GM23338 (cell line): ENCODE measurements around the gene SNX30. TPM values are rescaled to one million over a fixed set of nuclear protein-coding genes. Genes with fewer than 3 reads are reported as not detected.
A peak's percentile ranks its signal among the peaks of the same experiment; 100 is the strongest.

ENCODE experiments used
- ATAC-seq: fragments of 200-7000 bp; cut with Tn5 transposase; 3 replicates; pipeline ENCODE4 v1.9.1; 2020
- DNase-seq: peaks from one replicate; pipeline ENCODE4 v3.0.0-alpha.2; 2015; ENCODE audit warnings: low spot score
- H2AFZ ChIP-seq: fragments of 200-600 bp; sonication (generic); 2 replicates; pipeline ENCODE4 v1.8.0; 2016; ENCODE audit warnings: antibody characterized with exemption, mild to moderate bottlenecking, moderate library complexity
- H3F3A ChIP-seq: fragments of 200-600 bp; sonication (generic); replicated peaks from 2 replicates; pipeline ENCODE4 v1.8.0; 2017; ENCODE audit warnings: antibody characterized with exemption, mixed run types, low read depth
- H3K27ac ChIP-seq: fragments of 200-600 bp; sonication (generic); 2 replicates; pipeline ENCODE4 v1.6.1; 2016; ENCODE audit warnings: low read depth
- H3K27me3 ChIP-seq: fragments of 200-600 bp; sonication (generic); 2 replicates; pipeline ENCODE4 v1.8.0; 2016; ENCODE audit warnings: mild to moderate bottlenecking, mixed run types, moderate library complexity; ENCODE audit not compliant: insufficient read depth
- H3K36me3 ChIP-seq: fragments of 200-600 bp; sonication (generic); 2 replicates; pipeline ENCODE4 v1.8.0; 2016; ENCODE audit warnings: mild to moderate bottlenecking; ENCODE audit not compliant: insufficient read depth
- H3K4me1 ChIP-seq: fragments of 200-600 bp; sonication (generic); 2 replicates; pipeline ENCODE4 v1.8.0; 2016; ENCODE audit warnings: mild to moderate bottlenecking, moderate library complexity; ENCODE audit not compliant: insufficient read depth
- H3K4me2 ChIP-seq: fragments of 200-600 bp; sonication (generic); 2 replicates; pipeline ENCODE4 v1.7.1; 2017; ENCODE audit warnings: mixed run types
- H3K4me3 ChIP-seq: fragments of 200-600 bp; sonication (generic); 2 replicates; pipeline ENCODE4 v1.6.1; 2016; ENCODE audit warnings: mixed run types
- H3K79me2 ChIP-seq: fragments of 200-600 bp; sonication (generic); replicated peaks from 2 replicates; pipeline ENCODE4 v1.8.0; 2017; ENCODE audit warnings: mild to moderate bottlenecking; ENCODE audit not compliant: insufficient read depth
- H3K9me2 ChIP-seq: fragments of 200-600 bp; sonication (generic); 2 replicates; pipeline ENCODE4 v1.8.0; 2017; ENCODE audit not compliant: insufficient read depth
- H4K20me1 ChIP-seq: fragments of 200-600 bp; sonication (generic); replicated peaks from 2 replicates; pipeline ENCODE4 v1.8.0; 2017; ENCODE audit warnings: mild to moderate bottlenecking; ENCODE audit not compliant: insufficient read depth
- H3K27ac Mint-ChIP-seq: 2 replicates; pipeline ENCODE4 v1.8.0; 2020; ENCODE audit warnings: inconsistent platforms, mild to moderate bottlenecking, moderate library complexity, mixed read lengths
- H3K27me3 Mint-ChIP-seq: 3 replicates; pipeline ENCODE4 v1.8.0; 2022; ENCODE audit warnings: low read depth, mild to moderate bottlenecking, moderate library complexity, mixed read lengths, inconsistent platforms; ENCODE audit not compliant: insufficient read depth, poor library complexity
- H3K36me3 Mint-ChIP-seq: 3 replicates; pipeline ENCODE4 v1.8.0; 2021; ENCODE audit warnings: low read depth, mild to moderate bottlenecking, inconsistent platforms, moderate library complexity, mixed read lengths
- H3K4me1 Mint-ChIP-seq: 3 replicates; pipeline ENCODE4 v1.8.0; 2020; ENCODE audit warnings: mild to moderate bottlenecking, inconsistent platforms, mixed read lengths
- H3K4me3 Mint-ChIP-seq: 3 replicates; pipeline ENCODE4 v1.8.0; 2021; ENCODE audit warnings: moderate library complexity, mild to moderate bottlenecking, inconsistent platforms, mixed read lengths
- H3K9me3 Mint-ChIP-seq: 3 replicates; pipeline ENCODE4 v1.8.0; 2020; ENCODE audit warnings: moderate library complexity, mild to moderate bottlenecking, inconsistent platforms, mixed read lengths
- CREB1 ChIP-seq: fragments of 250-450 bp; sonication (Bioruptor Pico); IDR thresholded peaks from 2 replicates; pipeline ENCODE4 v1.5.0; 2020; ENCODE audit warnings: low read depth, mild to moderate bottlenecking, moderate library complexity
- EZH2 ChIP-seq: fragments of 200-600 bp; sonication (generic); IDR thresholded peaks from one replicate; pipeline ENCODE4 v1.8.0; 2017; ENCODE audit warnings: antibody characterized with exemption, mild to moderate bottlenecking, low read depth; ENCODE audit not compliant: unreplicated experiment
- EZH2phosphoT487 ChIP-seq: fragments of 200-600 bp; sonication (generic); IDR thresholded peaks from one replicate; pipeline ENCODE4 v1.8.1; 2018; ENCODE audit warnings: antibody characterized with exemption; ENCODE audit not compliant: unreplicated experiment
- JUNB ChIP-seq: IDR thresholded peaks from one replicate; pipeline ENCODE4 v1.6.1; 2016; ENCODE audit warnings: antibody characterized with exemption; ENCODE audit not compliant: unreplicated experiment
- NANOG ChIP-seq: IDR thresholded peaks from 2 replicates; pipeline ENCODE4 v1.6.1; 2016; ENCODE audit warnings: antibody characterized with exemption, borderline replicate concordance
- POLR2AphosphoS5 ChIP-seq: IDR thresholded peaks from 2 replicates; pipeline ENCODE4 v1.6.1; 2016; ENCODE audit warnings: antibody characterized with exemption, low read depth
- STAT1 ChIP-seq: IDR thresholded peaks from one replicate; pipeline ENCODE4 v1.6.1; 2016; ENCODE audit warnings: antibody characterized with exemption; ENCODE audit not compliant: unreplicated experiment
- ZNF114 ChIP-seq: fragments of 250-450 bp; sonication (Bioruptor Pico); IDR thresholded peaks from 2 replicates; pipeline ENCODE4 v1.5.0; 2020; ENCODE audit warnings: mild to moderate bottlenecking, moderate library complexity
- ZNF331 ChIP-seq: fragments of 250-450 bp; sonication (Bioruptor Pico); IDR thresholded peaks from 2 replicates; pipeline ENCODE4 v1.5.0; 2020; ENCODE audit warnings: low read depth, mild to moderate bottlenecking, moderate library complexity
- polyA plus RNA-seq: library from polyadenylated mRNA; unstranded; fragments of >200 nt; fragmentation: Nextera tagmentation; extraction: Ambion mirVana; gene quantifications from 2 replicates; pipeline ENCODE4 v1.2.1, GENCODE V29; 2016
- total RNA-seq: library from RNA; depleted of rRNA; stranded (reverse); fragments of >200 nt; shearing (Covaris generic); gene quantifications from 2 replicates; pipeline ENCODE4 v1.2.3, GENCODE V29; 2014
- TF ChIP-seq, protein P1 (sequence below), 2 experiments: fragments of 200-600 bp in 1 of 2; sonication (generic) in 1 of 2; conservative IDR thresholded peaks; 2 replicates each; pipeline versions ENCODE4 v1.5.1 to v1.6.1; 2016 to 2017; ENCODE audit warnings: antibody characterized with exemption in 2 of 2, low read depth in 2 of 2, mild to moderate bottlenecking in 2 of 2, moderate library complexity in 1 of 2
- TF ChIP-seq, protein P2 (sequence below): IDR thresholded peaks from one replicate; pipeline ENCODE4 v1.6.1; 2018; ENCODE audit warnings: antibody characterized with exemption; ENCODE audit not compliant: unreplicated experiment
- TF ChIP-seq, protein P3 (sequence below): IDR thresholded peaks from 2 replicates; pipeline ENCODE4 v1.6.1; 2016; ENCODE audit warnings: antibody characterized with exemption
- TF ChIP-seq, protein P4 (sequence below): fragments of 250-450 bp; sonication (Bioruptor Pico); IDR thresholded peaks from 2 replicates; pipeline ENCODE4 v1.5.0; 2020; ENCODE audit warnings: mild to moderate bottlenecking, moderate library complexity

The SNX30 gene
- total and polyA plus RNA-seq, 2 experiments from 2014 or later = 2.1 to 17.8 TPM

DNA sequence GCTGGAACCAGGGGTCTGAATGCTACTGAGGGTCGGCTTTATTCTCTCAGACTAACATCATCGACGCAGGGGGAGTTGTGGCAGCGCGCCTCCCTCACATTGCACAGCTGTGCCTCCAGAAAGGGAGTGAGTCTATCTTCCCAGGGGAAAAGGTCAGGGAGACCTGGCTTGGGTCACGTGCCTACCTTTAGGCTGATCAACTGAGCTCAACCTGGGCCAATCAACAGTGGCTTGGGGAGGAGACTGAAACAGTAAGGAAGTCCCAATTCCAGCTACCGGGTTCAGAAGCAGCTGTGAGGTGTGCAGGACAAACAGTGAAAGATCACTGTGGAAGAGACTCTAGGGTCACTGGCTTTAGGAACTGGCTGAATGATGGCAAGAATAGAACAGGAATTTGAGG is 14.3 kb downstream of the SNX30 start:
- 0 out of 3 replicates have a peak overlapping the region, but pooled peaks have one; percentile 19 for H3K4me3 Mint-ChIP-seq
- peaks cover 12% of the 10 kb centered on the region for H3K4me1 Mint-ChIP-seq
- no peaks in the 10 kb centered on the region for H3F3A ChIP-seq
- 0 out of 2 replicates have a peak, but pooled peaks cover 7% of the 10 kb centered on the region for H3K79me2 ChIP-seq
- H3K36me3 ChIP-seq = no peaks in the 10 kb centered on the region
- H3K27me3 ChIP-seq = no peaks in the 10 kb centered on the region
- peaks cover 7% of the 10 kb centered on the region for H4K20me1 ChIP-seq
- H3K4me3 ChIP-seq = no peak overlapping the region
- no peak overlapping the region for H2AFZ ChIP-seq
- TF ChIP-seq EZH2phosphoT487 (no peak), STAT1 (no peak), EZH2 (no peak), JUNB (no peak), CREB1 (CRISPR knock-in tag) (no peak), ZNF331 (CRISPR knock-in tag) (no peak), POLR2AphosphoS5 (no peak), ZNF114 (CRISPR knock-in tag) (no peak), NANOG (no peak)
- TF ChIP-seq, protein P1, sequence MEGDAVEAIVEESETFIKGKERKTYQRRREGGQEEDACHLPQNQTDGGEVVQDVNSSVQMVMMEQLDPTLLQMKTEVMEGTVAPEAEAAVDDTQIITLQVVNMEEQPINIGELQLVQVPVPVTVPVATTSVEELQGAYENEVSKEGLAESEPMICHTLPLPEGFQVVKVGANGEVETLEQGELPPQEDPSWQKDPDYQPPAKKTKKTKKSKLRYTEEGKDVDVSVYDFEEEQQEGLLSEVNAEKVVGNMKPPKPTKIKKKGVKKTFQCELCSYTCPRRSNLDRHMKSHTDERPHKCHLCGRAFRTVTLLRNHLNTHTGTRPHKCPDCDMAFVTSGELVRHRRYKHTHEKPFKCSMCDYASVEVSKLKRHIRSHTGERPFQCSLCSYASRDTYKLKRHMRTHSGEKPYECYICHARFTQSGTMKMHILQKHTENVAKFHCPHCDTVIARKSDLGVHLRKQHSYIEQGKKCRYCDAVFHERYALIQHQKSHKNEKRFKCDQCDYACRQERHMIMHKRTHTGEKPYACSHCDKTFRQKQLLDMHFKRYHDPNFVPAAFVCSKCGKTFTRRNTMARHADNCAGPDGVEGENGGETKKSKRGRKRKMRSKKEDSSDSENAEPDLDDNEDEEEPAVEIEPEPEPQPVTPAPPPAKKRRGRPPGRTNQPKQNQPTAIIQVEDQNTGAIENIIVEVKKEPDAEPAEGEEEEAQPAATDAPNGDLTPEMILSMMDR (conservative IDR thresholded peaks at IDR 0.05; ENCODE audit: low read depth in 2 of 2) = no peak
- TF ChIP-seq, protein P2, sequence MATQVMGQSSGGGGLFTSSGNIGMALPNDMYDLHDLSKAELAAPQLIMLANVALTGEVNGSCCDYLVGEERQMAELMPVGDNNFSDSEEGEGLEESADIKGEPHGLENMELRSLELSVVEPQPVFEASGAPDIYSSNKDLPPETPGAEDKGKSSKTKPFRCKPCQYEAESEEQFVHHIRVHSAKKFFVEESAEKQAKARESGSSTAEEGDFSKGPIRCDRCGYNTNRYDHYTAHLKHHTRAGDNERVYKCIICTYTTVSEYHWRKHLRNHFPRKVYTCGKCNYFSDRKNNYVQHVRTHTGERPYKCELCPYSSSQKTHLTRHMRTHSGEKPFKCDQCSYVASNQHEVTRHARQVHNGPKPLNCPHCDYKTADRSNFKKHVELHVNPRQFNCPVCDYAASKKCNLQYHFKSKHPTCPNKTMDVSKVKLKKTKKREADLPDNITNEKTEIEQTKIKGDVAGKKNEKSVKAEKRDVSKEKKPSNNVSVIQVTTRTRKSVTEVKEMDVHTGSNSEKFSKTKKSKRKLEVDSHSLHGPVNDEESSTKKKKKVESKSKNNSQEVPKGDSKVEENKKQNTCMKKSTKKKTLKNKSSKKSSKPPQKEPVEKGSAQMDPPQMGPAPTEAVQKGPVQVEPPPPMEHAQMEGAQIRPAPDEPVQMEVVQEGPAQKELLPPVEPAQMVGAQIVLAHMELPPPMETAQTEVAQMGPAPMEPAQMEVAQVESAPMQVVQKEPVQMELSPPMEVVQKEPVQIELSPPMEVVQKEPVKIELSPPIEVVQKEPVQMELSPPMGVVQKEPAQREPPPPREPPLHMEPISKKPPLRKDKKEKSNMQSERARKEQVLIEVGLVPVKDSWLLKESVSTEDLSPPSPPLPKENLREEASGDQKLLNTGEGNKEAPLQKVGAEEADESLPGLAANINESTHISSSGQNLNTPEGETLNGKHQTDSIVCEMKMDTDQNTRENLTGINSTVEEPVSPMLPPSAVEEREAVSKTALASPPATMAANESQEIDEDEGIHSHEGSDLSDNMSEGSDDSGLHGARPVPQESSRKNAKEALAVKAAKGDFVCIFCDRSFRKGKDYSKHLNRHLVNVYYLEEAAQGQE = no peak
- TF ChIP-seq, protein P3, sequence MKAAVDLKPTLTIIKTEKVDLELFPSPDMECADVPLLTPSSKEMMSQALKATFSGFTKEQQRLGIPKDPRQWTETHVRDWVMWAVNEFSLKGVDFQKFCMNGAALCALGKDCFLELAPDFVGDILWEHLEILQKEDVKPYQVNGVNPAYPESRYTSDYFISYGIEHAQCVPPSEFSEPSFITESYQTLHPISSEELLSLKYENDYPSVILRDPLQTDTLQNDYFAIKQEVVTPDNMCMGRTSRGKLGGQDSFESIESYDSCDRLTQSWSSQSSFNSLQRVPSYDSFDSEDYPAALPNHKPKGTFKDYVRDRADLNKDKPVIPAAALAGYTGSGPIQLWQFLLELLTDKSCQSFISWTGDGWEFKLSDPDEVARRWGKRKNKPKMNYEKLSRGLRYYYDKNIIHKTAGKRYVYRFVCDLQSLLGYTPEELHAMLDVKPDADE = no peak
- TF ChIP-seq, protein P4, sequence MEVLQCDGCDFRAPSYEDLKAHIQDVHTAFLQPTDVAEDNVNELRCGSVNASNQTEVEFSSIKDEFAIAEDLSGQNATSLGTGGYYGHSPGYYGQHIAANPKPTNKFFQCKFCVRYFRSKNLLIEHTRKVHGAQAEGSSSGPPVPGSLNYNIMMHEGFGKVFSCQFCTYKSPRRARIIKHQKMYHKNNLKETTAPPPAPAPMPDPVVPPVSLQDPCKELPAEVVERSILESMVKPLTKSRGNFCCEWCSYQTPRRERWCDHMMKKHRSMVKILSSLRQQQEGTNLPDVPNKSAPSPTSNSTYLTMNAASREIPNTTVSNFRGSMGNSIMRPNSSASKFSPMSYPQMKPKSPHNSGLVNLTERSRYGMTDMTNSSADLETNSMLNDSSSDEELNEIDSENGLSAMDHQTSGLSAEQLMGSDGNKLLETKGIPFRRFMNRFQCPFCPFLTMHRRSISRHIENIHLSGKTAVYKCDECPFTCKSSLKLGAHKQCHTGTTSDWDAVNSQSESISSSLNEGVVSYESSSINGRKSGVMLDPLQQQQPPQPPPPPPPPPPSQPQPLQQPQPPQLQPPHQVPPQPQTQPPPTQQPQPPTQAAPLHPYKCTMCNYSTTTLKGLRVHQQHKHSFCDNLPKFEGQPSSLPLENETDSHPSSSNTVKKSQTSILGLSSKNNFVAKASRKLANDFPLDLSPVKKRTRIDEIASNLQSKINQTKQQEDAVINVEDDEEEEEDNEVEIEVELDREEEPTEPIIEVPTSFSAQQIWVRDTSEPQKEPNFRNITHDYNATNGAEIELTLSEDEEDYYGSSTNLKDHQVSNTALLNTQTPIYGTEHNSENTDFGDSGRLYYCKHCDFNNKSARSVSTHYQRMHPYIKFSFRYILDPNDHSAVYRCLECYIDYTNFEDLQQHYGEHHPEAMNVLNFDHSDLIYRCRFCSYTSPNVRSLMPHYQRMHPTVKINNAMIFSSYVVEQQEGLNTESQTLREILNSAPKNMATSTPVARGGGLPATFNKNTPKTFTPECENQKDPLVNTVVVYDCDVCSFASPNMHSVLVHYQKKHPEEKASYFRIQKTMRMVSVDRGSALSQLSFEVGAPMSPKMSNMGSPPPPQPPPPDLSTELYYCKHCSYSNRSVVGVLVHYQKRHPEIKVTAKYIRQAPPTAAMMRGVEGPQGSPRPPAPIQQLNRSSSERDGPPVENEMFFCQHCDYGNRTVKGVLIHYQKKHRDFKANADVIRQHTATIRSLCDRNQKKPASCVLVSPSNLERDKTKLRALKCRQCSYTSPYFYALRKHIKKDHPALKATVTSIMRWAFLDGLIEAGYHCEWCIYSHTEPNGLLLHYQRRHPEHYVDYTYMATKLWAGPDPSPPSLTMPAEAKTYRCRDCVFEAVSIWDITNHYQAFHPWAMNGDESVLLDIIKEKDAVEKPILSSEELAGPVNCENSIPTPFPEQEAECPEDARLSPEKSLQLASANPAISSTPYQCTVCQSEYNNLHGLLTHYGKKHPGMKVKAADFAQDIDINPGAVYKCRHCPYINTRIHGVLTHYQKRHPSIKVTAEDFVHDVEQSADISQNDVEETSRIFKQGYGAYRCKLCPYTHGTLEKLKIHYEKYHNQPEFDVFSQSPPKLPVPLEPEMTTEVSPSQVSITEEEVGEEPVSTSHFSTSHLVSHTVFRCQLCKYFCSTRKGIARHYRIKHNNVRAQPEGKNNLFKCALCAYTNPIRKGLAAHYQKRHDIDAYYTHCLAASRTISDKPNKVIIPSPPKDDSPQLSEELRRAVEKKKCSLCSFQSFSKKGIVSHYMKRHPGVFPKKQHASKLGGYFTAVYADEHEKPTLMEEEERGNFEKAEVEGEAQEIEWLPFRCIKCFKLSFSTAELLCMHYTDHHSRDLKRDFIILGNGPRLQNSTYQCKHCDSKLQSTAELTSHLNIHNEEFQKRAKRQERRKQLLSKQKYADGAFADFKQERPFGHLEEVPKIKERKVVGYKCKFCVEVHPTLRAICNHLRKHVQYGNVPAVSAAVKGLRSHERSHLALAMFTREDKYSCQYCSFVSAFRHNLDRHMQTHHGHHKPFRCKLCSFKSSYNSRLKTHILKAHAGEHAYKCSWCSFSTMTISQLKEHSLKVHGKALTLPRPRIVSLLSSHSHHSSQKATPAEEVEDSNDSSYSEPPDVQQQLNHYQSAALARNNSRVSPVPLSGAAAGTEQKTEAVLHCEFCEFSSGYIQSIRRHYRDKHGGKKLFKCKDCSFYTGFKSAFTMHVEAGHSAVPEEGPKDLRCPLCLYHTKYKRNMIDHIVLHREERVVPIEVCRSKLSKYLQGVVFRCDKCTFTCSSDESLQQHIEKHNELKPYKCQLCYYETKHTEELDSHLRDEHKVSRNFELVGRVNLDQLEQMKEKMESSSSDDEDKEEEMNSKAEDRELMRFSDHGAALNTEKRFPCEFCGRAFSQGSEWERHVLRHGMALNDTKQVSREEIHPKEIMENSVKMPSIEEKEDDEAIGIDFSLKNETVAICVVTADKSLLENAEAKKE (CRISPR knock-in tag) = no peak
- no peak overlapping the region for H3K27ac Mint-ChIP-seq
- H3K9me3 Mint-ChIP-seq = peaks cover 7% of the 10 kb centered on the region; the same call in 2 of the 3 replicates
- H3K27me3 Mint-ChIP-seq = peaks cover 2% of the 10 kb centered on the region
- H3K4me2 ChIP-seq = no peak overlapping the region
- no peak overlapping the region for H3K27ac ChIP-seq
- no peaks in the 10 kb centered on the region for H3K9me2 ChIP-seq
- no peaks in the 10 kb centered on the region; the same call in 2 of the 3 replicates for H3K36me3 Mint-ChIP-seq
- DNase-seq = peak; percentile 53
- no peaks in the 10 kb centered on the region for H3K4me1 ChIP-seq
- ATAC-seq = peak; percentile 93
